ENCODE results near the gene SDK2. TPM values are rescaled to one million over a fixed set of nuclear protein-coding genes. Genes with fewer than 3 reads are reported as not detected.

SDK2 gene
- total and polyA plus RNA-seq, 2 of the 8 experiments (the other 6 are each of a cell fraction or from before 2014, with no cell fraction given), result 3.9 to 4.1 TPM

GRCh38 chr17:73547790-73548189, 96.5 kb downstream of the SDK2 start:
- no peak overlapping the region for H3K27ac ChIP-seq (ENCODE audit: low read depth, low read length)
- no peak for DNase-seq (ENCODE audit: low read depth in 1 of 2, low spot score in 2 of 2)
- H2AK5ac ChIP-seq (ENCODE audit: low read depth, low read length), result no peak overlapping the region
- H2AFZ ChIP-seq (ENCODE audit: low read length), result no peak overlapping the region
- no peaks in the 10 kb centered on the region; a peak in 1 of 7 replicates for H3K27me3 ChIP-seq (replicated peaks in 1 of 4; ENCODE audit: control insufficient read depth in 3 of 4, extremely low read depth in 1 of 4, insufficient read depth in 3 of 4, low read length in 3 of 4)
- H2BK20ac ChIP-seq (ENCODE audit: low read length), result no peak overlapping the region
- H3K23ac ChIP-seq (ENCODE audit: insufficient read length), result no peak overlapping the region
- no peak overlapping the region for H3K56ac ChIP-seq (replicated peaks; ENCODE audit: insufficient read length, low read depth, low read length)
- no peak overlapping the region for H2BK5ac ChIP-seq (ENCODE audit: low read depth, low read length)
- no peak overlapping the region for H4K8ac ChIP-seq (ENCODE audit: extremely low read depth, insufficient read depth, low read length)
- H3K9me3 ChIP-seq (ENCODE audit: insufficient read depth in 2 of 2, low read depth in 1 of 2, low read length in 1 of 2), result no peaks in the 10 kb centered on the region
- no peak overlapping the region for H3K4me3 ChIP-seq (ENCODE audit: extremely low read depth in 1 of 4, insufficient read depth in 2 of 4, low read depth in 3 of 4, low read length in 4 of 4)
- H4K20me1 ChIP-seq (replicated peaks in 1 of 2; ENCODE audit: control insufficient read depth in 1 of 2, insufficient read depth in 2 of 2, low read length in 2 of 2), result peaks cover 0 to 3% of the 10 kb centered on the region in 2 experiments
- no peak overlapping the region for H4K5ac ChIP-seq (ENCODE audit: insufficient read length, low read depth, low read length)
- H3K79me2 ChIP-seq (ENCODE audit: control insufficient read depth in 1 of 2, insufficient read depth in 2 of 2, low read length in 2 of 2), result no peaks in the 10 kb centered on the region
- H3K18ac ChIP-seq (ENCODE audit: extremely low read depth, low read length), result no peak overlapping the region
- 88% methylated on average over 6 of the region's 6 CpGs; no CpG with 5 or more reads in 1 of the 2 experiments for WGBS, 2 experiments (ENCODE audit: extremely low coverage in 1 of 2, insufficient coverage in 1 of 2, insufficient read length in 1 of 2, insufficient replicate concordance in 2 of 2, low coverage in 1 of 2, low lambda C conversion rate in 2 of 2, missing lambda C conversion rate in 1 of 2)
- H3K4me2 ChIP-seq (ENCODE audit: insufficient read depth in 1 of 2, low read depth in 2 of 2, low read length in 2 of 2), result 0 out of 4 replicates have a peak overlapping the region, but pooled peaks of 1 of the 2 experiments have one; percentile 5
- no peak overlapping the region for H2BK12ac ChIP-seq (ENCODE audit: low read depth, low read length)
- CTCF ChIA-PET (ENCODE audit: partially characterized antibody), result interaction anchor here (1.0 to 1.5 kb wide), 5 partner anchors 12 to 82 kb away, joined by 3 to 4 read pairs (median 3); no protein-coding TSS in a partner anchor
- H4K91ac ChIP-seq (replicated peaks; ENCODE audit: insufficient read length, low read length), result no peak overlapping the region
- H2BK120ac ChIP-seq (replicated peaks; ENCODE audit: low read depth, low read length), result no peak overlapping the region
- no peak overlapping the region for H3K4ac ChIP-seq (replicated peaks; ENCODE audit: insufficient read length, low read depth, low read length)
- no peak overlapping the region for H3K9ac ChIP-seq (replicated peaks in 1 of 4; ENCODE audit: extremely low read depth in 1 of 4, low read depth in 3 of 4, low read length in 3 of 4)
- H3K79me1 ChIP-seq (ENCODE audit: low read depth, low read length), result 0 out of 2 replicates have a peak, but pooled peaks cover 2% of the 10 kb centered on the region
- peaks cover 0 to 31% (median 20%) of the 10 kb centered on the region in 4 experiments; a peak in 6 of 7 replicates for H3K4me1 ChIP-seq (replicated peaks in 1 of 4; ENCODE audit: control insufficient read depth in 3 of 4, insufficient read depth in 4 of 4, low read length in 3 of 4)
- no peak for FAIRE-seq
- no peak overlapping the region for H2BK15ac ChIP-seq (ENCODE audit: low read length)
- TF ChIP-seq JUN (IDR thresholded peaks at IDR 0.05; ENCODE audit: low read depth, low read length) (no peak), CBX8 (IDR thresholded peaks at IDR 0.05; ENCODE audit: borderline replicate concordance, low read depth, low read length) (no peak), SP4 (IDR thresholded peaks at IDR 0.05; ENCODE audit: low read length) (no peak), USF2 (IDR thresholded peaks at IDR 0.05; ENCODE audit: low read length) (no peak), RXRA (IDR thresholded peaks at IDR 0.05; ENCODE audit: insufficient read depth, low read depth, low read length) (no peak), GABPA (IDR thresholded peaks at IDR 0.05; ENCODE audit: borderline replicate concordance, insufficient read depth, low read length) (no peak)
- H3K23me2 ChIP-seq (ENCODE audit: low read depth, low read length), result no peaks in the 10 kb centered on the region
- no peak overlapping the region for H3K14ac ChIP-seq (ENCODE audit: insufficient read length)
- POLR2A ChIA-PET (ENCODE audit: partially characterized antibody), result no interaction called here
- no peaks in the 10 kb centered on the region for H3K36me3 ChIP-seq (ENCODE audit: control insufficient read depth in 2 of 4, insufficient read depth in 4 of 4, low read length in 3 of 4)
